Measurements from ENCODE around the gene SLC24A3.

SLC24A3 gene

GRCh38 chr20:19626896-19627295 is 414.5 kb downstream of the SLC24A3 start:
- H3K9ac ChIP-seq (ENCODE audit: low read depth, low read length, poor library complexity, severe bottlenecking): no peak overlapping the region

GRCh38 chr20:19628570-19629134 is 416.2 kb downstream of the SLC24A3 start:
- H4K20me1 ChIP-seq (ENCODE audit: insufficient read depth, low read length, poor library complexity, severe bottlenecking): no peaks in the 10 kb centered on the region
- H3F3A ChIP-seq (ENCODE audit: low read depth): no peaks in the 10 kb centered on the region
- no peak overlapping the region for H3K4me2 ChIP-seq (ENCODE audit: low read depth, low read length, poor library complexity, severe bottlenecking)
- H3K9ac ChIP-seq (ENCODE audit: low read depth, low read length, poor library complexity, severe bottlenecking): no peak overlapping the region
- H3K27me3 ChIP-seq (ENCODE audit: insufficient read depth, low read length, poor library complexity, severe bottlenecking): no peaks in the 10 kb centered on the region
- no peaks in the 10 kb centered on the region for H3K79me2 ChIP-seq (ENCODE audit: insufficient read depth, low read length)
- no peak overlapping the region for H2AFZ ChIP-seq (ENCODE audit: low read length)
- no peak overlapping the region for H3K4me3 ChIP-seq (ENCODE audit: low read length, poor library complexity, severe bottlenecking)
- no peaks in the 10 kb centered on the region for H3K36me3 ChIP-seq (ENCODE audit: insufficient read depth, low read length)
- H3K4me1 ChIP-seq (ENCODE audit: insufficient read depth, low read length, poor library complexity, severe bottlenecking): no peaks in the 10 kb centered on the region
- no peaks in the 10 kb centered on the region for H3K9me2 ChIP-seq (replicated peaks; ENCODE audit: low read depth, low read length)
- no peak for TF ChIP-seq EZH2phosphoT487 (IDR thresholded peaks at IDR 0.05; ENCODE audit: borderline replicate concordance)
- TF ChIP-seq, protein P1, sequence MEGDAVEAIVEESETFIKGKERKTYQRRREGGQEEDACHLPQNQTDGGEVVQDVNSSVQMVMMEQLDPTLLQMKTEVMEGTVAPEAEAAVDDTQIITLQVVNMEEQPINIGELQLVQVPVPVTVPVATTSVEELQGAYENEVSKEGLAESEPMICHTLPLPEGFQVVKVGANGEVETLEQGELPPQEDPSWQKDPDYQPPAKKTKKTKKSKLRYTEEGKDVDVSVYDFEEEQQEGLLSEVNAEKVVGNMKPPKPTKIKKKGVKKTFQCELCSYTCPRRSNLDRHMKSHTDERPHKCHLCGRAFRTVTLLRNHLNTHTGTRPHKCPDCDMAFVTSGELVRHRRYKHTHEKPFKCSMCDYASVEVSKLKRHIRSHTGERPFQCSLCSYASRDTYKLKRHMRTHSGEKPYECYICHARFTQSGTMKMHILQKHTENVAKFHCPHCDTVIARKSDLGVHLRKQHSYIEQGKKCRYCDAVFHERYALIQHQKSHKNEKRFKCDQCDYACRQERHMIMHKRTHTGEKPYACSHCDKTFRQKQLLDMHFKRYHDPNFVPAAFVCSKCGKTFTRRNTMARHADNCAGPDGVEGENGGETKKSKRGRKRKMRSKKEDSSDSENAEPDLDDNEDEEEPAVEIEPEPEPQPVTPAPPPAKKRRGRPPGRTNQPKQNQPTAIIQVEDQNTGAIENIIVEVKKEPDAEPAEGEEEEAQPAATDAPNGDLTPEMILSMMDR (conservative IDR thresholded peaks at IDR 0.05; ENCODE audit: low read length): peak; percentile 83
- H3K9me3 ChIP-seq (ENCODE audit: insufficient read depth, low read depth, low read length): no peaks in the 10 kb centered on the region

More at GRCh38 chr20:19626896-19627295, 414.5 kb downstream of the SLC24A3 start:
- Histone ChIP-seq H2AFZ (ENCODE audit: low read length) (no peak overlapping the region), H3K4me3 (ENCODE audit: low read length, poor library complexity, severe bottlenecking) (no peak overlapping the region), H4K20me1 (ENCODE audit: insufficient read depth, low read length, poor library complexity, severe bottlenecking) (no peaks in the 10 kb centered on the region), H3K36me3 (ENCODE audit: insufficient read depth, low read length) (no peaks in the 10 kb centered on the region), H3K9me3 (ENCODE audit: insufficient read depth, low read depth, low read length) (no peaks in the 10 kb centered on the region), H3K27me3 (ENCODE audit: insufficient read depth, low read length, poor library complexity, severe bottlenecking) (no peaks in the 10 kb centered on the region), H3K4me1 (ENCODE audit: insufficient read depth, low read length, poor library complexity, severe bottlenecking) (no peaks in the 10 kb centered on the region), H3K79me2 (ENCODE audit: insufficient read depth, low read length) (no peaks in the 10 kb centered on the region), H3K9me2 (replicated peaks; ENCODE audit: low read depth, low read length) (no peaks in the 10 kb centered on the region), H3F3A (ENCODE audit: low read depth) (no peaks in the 10 kb centered on the region), H3K4me2 (ENCODE audit: low read depth, low read length, poor library complexity, severe bottlenecking) (no peak overlapping the region)
- no peak for TF ChIP-seq EZH2phosphoT487 (IDR thresholded peaks at IDR 0.05; ENCODE audit: borderline replicate concordance)
- TF ChIP-seq, protein P1 (conservative IDR thresholded peaks at IDR 0.05; ENCODE audit: low read length): no peak

- H3K9me2 ChIP-seq (replicated peaks; ENCODE audit: low read depth, low read length): no peaks in the 10 kb centered on the region
- H3K4me2 ChIP-seq (ENCODE audit: low read depth, low read length, poor library complexity, severe bottlenecking): no peak overlapping the region
- H3K9me3 ChIP-seq (ENCODE audit: insufficient read depth, low read depth, low read length): no peaks in the 10 kb centered on the region
- H3K27me3 ChIP-seq (ENCODE audit: insufficient read depth, low read length, poor library complexity, severe bottlenecking): no peaks in the 10 kb centered on the region
- no peak overlapping the region for H3K4me3 ChIP-seq (ENCODE audit: low read length, poor library complexity, severe bottlenecking)
- H3K79me2 ChIP-seq (ENCODE audit: insufficient read depth, low read length): no peaks in the 10 kb centered on the region
- H4K20me1 ChIP-seq (ENCODE audit: insufficient read depth, low read length, poor library complexity, severe bottlenecking): no peaks in the 10 kb centered on the region
- no peak overlapping the region for H3K9ac ChIP-seq (ENCODE audit: low read depth, low read length, poor library complexity, severe bottlenecking)
- no peaks in the 10 kb centered on the region for H3K4me1 ChIP-seq (ENCODE audit: insufficient read depth, low read length, poor library complexity, severe bottlenecking)
- no peak overlapping the region for H2AFZ ChIP-seq (ENCODE audit: low read length)
- TF ChIP-seq, protein P1 (conservative IDR thresholded peaks at IDR 0.05; ENCODE audit: low read length): no peak
- no peak for TF ChIP-seq EZH2phosphoT487 (IDR thresholded peaks at IDR 0.05; ENCODE audit: borderline replicate concordance)
- H3K36me3 ChIP-seq (ENCODE audit: insufficient read depth, low read length): no peaks in the 10 kb centered on the region
- no peaks in the 10 kb centered on the region for H3F3A ChIP-seq (ENCODE audit: low read depth)
Observed at GRCh38 chr20:19631410-19631809, 419.0 kb downstream of the SLC24A3 start.
